ENCODE data around the gene NCEH1.
"Not testable (repeated sequence)": the region's sequence is repeated elsewhere in the genome, so short reads cannot be mapped to it uniquely, and the experiment has no call there.

The NCEH1 gene

DNA sequence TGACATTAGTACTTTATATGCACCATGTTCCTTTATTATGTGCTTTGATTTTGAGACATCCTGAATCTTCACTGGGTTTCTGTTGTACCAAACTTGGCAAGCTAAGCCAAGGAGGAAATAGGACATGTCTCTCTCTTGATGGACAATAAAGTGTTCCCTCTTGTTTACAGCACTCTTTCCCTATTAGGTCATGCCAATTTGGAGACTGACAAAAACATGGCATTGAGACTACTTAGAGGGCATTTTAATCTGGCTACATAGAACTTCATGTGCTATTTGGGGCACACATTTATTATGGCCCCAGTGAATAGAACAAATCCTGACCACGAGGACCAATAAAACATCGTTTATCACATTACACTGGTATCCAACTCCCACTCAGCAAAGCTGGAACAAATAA lies 102.3 kb downstream of the NCEH1 start:
- peaks cover 18% of the 10 kb centered on the region for H3K9me3 Mint-ChIP-seq
- H3K36me3 Mint-ChIP-seq (ENCODE audit: low read depth) = peaks cover 23% of the 10 kb centered on the region
- no peak overlapping the region for H3K4me3 Mint-ChIP-seq
- no peak overlapping the region for H3K27ac Mint-ChIP-seq
- peaks cover 10% of the 10 kb centered on the region for H3K4me1 Mint-ChIP-seq (ENCODE audit: low read depth)
- H3K27me3 Mint-ChIP-seq (ENCODE audit: low read depth) = no peaks in the 10 kb centered on the region

DNA sequence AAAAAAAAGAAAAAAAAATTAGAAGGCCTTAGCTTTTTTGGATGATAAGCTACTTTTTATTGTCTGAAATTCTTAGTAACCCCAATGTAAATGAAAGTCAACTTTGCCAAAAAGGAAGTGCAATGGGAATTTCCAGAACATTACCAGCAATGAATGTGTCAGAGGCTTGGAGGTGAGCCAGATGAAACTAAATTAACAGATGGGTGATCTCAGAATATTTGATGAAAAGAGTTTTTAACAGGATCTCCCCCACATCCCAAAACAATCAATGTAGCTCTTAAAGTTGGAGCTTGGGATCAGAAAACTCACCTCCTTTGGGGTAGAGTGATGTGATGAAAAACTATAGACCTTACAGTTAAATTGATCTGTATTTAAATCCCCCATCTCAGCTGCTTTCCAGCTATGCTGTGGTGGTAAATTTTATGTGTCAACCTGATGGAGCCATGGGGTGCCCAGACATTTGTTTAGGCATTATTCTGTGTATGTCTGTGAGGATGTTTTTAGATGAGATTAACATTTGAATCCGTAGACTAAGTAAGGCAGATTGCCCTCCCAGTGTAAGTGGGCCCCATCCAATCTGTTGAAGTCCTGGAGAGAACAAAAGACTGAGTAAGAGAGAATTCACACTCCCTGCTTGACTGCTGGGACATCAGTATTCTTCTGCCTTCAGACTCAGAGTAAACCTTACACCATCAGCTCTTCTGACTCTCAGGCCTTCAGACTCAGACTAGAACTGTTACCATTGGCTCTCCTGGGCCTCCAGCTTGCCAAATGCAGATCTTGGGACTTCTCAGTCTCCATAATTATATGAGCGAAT lies 103.4 kb downstream of the NCEH1 start:
- H3K27me3 Mint-ChIP-seq (ENCODE audit: low read depth) = no peaks in the 10 kb centered on the region
- H3K4me1 Mint-ChIP-seq (ENCODE audit: low read depth) = peaks cover 10% of the 10 kb centered on the region
- H3K4me3 Mint-ChIP-seq = no peak overlapping the region
- H3K9me3 Mint-ChIP-seq = peaks cover 18% of the 10 kb centered on the region
- H3K27ac Mint-ChIP-seq = peak overlapping the region; percentile 34
- H3K36me3 Mint-ChIP-seq (ENCODE audit: low read depth) = peaks cover 19% of the 10 kb centered on the region

DNA sequence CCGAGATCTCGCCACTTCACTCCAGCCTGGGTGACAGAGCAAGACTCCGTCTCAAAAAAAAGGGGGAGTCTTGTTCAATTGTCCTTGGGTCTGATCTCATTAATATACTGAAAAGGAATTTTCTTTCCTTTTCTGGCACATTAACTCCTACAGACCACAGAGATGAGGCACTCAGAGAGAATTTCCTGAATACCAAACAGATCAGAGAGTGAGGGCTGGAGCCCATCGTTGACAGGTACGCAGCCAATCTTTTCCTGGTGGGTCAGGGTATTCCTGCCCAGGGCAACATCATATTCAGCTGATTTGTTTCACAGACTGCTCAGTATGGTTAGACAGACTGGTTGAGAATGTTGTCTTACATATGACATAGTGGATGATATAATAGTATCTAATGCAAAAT lies 104.8 kb downstream of the NCEH1 start:
- Mint-ChIP-seq H3K27ac (no peak overlapping the region), H3K4me1 (ENCODE audit: low read depth) (peaks cover 13% of the 10 kb centered on the region)

DNA sequence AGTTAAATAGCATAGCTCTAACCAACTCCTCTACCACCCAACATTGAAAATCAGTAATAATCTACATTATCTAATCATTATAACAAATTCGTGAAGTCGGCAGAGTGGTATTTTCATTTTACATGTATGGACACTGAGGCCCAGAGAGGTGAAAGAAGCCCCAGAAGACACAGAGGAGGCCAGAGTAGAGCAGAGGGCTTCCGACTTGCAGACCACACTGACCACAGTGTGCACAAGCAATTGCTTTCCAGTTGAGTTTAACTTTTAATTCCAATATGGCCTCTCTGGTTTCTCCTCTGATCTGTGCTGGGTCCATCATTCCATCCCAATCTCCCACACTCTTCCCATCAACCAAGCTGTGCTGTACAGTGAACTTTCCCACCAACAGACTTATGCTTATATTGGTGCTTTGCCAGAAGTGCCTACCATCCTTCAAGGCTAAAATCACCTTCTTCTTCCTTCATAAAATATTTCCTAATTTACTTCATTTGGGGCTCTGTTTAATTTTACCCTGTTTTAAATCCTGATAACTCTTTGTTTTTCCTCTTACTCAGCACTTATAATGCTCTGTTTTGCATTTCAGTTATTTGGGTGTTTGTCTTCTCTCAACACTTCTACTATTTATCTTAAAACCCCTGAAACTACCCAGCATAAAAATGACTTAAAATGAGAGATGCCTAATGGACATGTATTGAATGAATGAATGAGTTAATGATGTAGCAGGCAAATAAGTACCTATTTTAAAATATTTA lies 105.8 kb downstream of the NCEH1 start:
- peaks cover 12% of the 10 kb centered on the region for H3K36me3 Mint-ChIP-seq (ENCODE audit: low read depth)
- H3K9me3 Mint-ChIP-seq = peaks cover 10% of the 10 kb centered on the region
- no peak overlapping the region for H3K4me3 Mint-ChIP-seq
- H3K27ac Mint-ChIP-seq = no peak overlapping the region
- H3K4me1 Mint-ChIP-seq (ENCODE audit: low read depth) = peaks cover 13% of the 10 kb centered on the region
- H3K27me3 Mint-ChIP-seq (ENCODE audit: low read depth) = no peaks in the 10 kb centered on the region

More for the DNA sequence above, 104.8 kb downstream of the NCEH1 start:
- Mint-ChIP-seq H3K27me3 (ENCODE audit: low read depth) (no peaks in the 10 kb centered on the region), H3K9me3 (peaks cover 16% of the 10 kb centered on the region), H3K4me3 (no peak overlapping the region), H3K36me3 (ENCODE audit: low read depth) (peaks cover 19% of the 10 kb centered on the region)

DNA sequence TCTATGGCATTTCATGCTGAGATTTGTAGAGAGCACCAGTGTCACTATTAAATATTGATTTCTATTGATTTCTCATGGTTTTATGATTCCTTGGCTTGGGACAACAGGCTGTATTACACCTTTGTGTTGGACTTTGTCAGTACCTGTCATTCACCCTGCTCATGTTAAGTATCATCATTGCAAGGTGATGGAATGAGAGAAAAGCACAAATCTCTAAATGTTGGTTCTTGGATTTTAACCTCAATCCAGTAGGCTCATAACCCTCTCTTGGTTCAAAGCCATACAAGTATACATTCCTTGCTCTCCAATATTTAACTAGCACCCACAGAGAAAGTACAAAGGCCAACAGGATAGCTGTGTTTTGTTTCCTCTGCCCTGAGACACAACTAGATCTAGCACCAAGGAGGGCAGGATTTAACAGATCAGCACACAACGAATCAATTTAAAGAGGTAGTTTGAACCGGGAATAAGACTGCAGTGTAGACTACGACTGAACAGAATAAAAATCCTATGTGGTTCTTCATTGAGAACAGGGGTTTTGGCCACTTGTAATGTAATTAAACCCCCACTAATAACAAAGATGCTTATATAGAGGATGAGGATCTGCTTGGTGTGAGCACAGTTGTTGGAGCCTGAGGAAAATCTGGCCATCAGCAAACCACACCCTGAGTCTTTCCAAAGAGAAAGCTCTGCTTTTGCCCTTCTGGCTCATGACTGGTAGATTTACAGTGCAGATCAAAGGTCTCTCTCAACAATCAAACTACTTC lies 109.6 kb downstream of the NCEH1 start:
- Mint-ChIP-seq H3K36me3 (ENCODE audit: low read depth) (peaks cover 4% of the 10 kb centered on the region), H3K4me3 (no peak overlapping the region), H3K4me1 (ENCODE audit: low read depth) (peaks cover 13% of the 10 kb centered on the region), H3K27me3 (ENCODE audit: low read depth) (no peaks in the 10 kb centered on the region), H3K27ac (no peak overlapping the region), H3K9me3 (peaks cover 8% of the 10 kb centered on the region)

DNA sequence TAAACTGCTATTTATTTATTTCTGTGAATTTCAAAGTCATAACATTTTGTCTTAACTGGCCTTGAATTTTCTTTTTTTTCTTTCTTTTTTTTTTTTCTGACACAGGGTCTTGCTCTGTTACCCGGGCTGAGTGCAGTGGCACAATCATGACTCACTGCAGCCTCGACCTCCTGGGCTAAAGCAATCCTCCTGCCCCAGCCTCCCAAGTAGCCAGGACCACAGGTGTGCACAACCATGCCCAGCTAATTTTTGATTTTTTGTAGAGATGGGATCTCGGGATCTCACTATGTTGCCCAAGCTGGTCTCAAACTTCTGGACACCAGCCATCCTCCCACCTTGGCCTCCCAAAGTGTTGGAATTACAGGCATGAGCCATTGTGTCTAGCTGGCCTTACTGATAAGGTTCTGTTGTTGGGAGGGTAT lies 110.2 kb downstream of the NCEH1 start:
- Mint-ChIP-seq H3K27ac (no peak overlapping the region), H3K4me3 (no peak overlapping the region), H3K9me3 (peaks cover 8% of the 10 kb centered on the region), H3K36me3 (ENCODE audit: low read depth) (peaks cover 4% of the 10 kb centered on the region), H3K27me3 (ENCODE audit: low read depth) (no peaks in the 10 kb centered on the region), H3K4me1 (ENCODE audit: low read depth) (peaks cover 17% of the 10 kb centered on the region)

DNA sequence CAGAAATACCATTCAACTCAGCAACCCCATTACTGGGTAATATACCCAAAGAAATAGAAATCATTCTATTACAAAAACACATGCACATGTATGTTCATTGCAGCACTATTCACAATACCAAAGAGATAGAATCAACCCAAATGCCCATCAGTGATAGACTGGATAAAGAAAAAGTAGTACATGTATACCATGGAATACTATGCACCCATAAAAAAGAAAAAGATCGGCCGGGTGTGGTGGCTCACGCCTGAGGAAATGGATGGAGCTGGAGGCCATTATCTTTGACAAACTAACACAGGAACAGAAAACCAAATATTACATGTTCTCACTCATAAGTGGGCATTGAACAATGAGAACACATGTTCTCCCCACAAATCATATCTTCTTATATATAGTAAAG lies 112.0 kb downstream of the NCEH1 start:
- H3K4me3 Mint-ChIP-seq = no peak overlapping the region
- H3K9me3 Mint-ChIP-seq = peaks cover 8% of the 10 kb centered on the region
- H3K4me1 Mint-ChIP-seq (ENCODE audit: low read depth) = peaks cover 32% of the 10 kb centered on the region
- no peaks in the 10 kb centered on the region for H3K27me3 Mint-ChIP-seq (ENCODE audit: low read depth)
- H3K27ac Mint-ChIP-seq = no peak overlapping the region
- H3K36me3 Mint-ChIP-seq (ENCODE audit: low read depth) = peaks cover 4% of the 10 kb centered on the region

DNA sequence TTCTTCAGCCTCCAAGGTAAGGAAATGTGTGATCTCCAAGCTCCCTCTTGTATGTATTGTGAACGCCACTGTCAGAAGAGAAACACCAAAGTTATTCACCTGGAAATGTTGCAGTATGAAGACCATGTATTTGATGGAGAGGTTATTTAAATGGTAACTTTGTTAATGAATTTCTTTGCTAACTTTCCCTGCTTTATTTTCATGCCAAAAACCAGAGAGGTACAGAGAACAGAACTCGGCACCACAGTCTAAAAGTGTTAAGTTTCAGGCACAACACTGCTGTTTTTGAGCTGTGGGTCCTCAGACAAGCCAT lies 114.5 kb downstream of the NCEH1 start:
- Mint-ChIP-seq H3K4me3 (peak overlapping the region; percentile 84), H3K4me1 (ENCODE audit: low read depth) (peaks cover 50% of the 10 kb centered on the region)

DNA sequence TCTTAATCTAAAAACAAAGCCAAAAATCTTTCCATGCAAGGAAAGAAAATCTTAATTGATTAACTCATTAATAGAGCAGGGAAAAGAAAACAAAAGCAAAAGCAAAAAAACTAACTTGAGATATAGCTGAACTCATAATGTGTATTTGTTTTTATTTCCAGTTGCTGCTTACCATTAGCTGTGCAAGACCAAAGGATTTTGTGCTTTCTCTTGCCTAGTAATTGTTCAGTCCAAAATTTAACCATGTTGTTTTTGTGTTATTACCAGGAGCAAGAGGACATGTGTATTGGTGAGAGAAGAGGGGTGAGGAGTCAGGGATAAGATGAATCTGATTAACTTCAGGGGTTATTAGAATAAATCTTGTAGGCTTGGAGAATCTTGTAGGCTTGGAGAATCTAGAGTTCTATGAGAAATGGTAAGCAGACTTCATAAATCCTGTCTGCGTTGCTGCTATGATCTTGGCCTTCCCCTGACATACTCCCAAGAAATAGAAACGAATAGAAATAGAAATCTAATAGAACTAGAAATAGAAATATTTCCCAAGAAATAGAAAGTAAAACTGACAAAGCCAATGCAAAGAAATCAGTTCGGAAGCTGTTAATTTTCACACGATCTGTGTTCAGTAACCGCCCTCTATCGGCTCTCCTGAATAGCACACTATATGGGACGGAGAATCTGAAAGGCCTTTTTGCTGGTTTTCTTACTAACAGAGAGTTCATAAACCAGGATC lies 115.0 kb downstream of the NCEH1 start:
- H3K36me3 Mint-ChIP-seq (ENCODE audit: low read depth) = peaks cover 13% of the 10 kb centered on the region
- peaks cover 14% of the 10 kb centered on the region for H3K9me3 Mint-ChIP-seq
- peak overlapping the region; percentile 84 for H3K4me3 Mint-ChIP-seq
- peaks cover 55% of the 10 kb centered on the region for H3K4me1 Mint-ChIP-seq (ENCODE audit: low read depth)
- H3K27me3 Mint-ChIP-seq (ENCODE audit: low read depth) = no peaks in the 10 kb centered on the region
- peak overlapping the region; percentile 80 for H3K27ac Mint-ChIP-seq

More for the DNA sequence above, 114.5 kb downstream of the NCEH1 start:
- H3K9me3 Mint-ChIP-seq = peaks cover 12% of the 10 kb centered on the region
- peaks cover 8% of the 10 kb centered on the region for H3K36me3 Mint-ChIP-seq (ENCODE audit: low read depth)
- H3K27ac Mint-ChIP-seq = peak overlapping the region; percentile 80
- H3K27me3 Mint-ChIP-seq (ENCODE audit: low read depth) = no peaks in the 10 kb centered on the region

DNA sequence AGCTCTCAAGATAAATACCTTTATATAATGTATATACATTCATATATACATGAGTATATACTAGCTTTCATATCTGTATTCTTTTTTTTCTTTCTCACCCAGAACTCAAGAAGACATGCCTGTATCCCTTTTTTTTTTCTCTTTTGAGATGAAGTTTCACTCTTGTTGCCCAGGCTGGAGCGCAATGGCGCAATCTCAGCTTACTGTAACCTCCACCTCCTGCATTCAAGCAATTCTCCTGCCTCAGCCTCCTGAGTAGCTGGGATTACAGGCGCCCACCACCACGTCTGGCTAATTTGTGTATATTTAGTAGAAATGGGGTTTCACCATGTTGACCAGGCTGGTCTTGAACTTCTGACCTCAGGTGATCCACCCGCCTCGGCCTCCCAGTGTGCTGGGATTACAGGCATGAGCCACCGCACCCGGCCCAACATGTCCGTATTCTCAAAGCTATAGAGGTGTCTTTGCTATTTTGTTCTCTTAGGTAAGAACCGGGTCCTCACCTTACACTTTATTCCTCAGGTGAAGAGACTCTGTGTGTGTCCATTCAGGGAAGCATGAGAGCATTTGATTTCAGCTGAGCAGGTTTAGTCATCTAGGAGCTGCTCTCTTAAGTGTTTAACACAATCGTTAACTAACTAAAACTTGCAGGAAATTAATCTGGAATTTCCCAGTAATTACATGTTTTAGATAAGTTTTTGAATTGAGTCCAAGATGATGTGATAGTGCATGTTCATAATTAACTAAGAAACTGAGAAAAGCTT lies 115.8 kb downstream of the NCEH1 start:
- peak overlapping the region; percentile 80 for H3K27ac Mint-ChIP-seq
- peaks cover 63% of the 10 kb centered on the region for H3K4me1 Mint-ChIP-seq (ENCODE audit: low read depth)
- peaks cover 22% of the 10 kb centered on the region for H3K9me3 Mint-ChIP-seq
- peaks cover 20% of the 10 kb centered on the region for H3K36me3 Mint-ChIP-seq (ENCODE audit: low read depth)
- H3K27me3 Mint-ChIP-seq (ENCODE audit: low read depth) = not testable (repeated sequence)
- H3K4me3 Mint-ChIP-seq = peak overlapping the region; percentile 84

DNA sequence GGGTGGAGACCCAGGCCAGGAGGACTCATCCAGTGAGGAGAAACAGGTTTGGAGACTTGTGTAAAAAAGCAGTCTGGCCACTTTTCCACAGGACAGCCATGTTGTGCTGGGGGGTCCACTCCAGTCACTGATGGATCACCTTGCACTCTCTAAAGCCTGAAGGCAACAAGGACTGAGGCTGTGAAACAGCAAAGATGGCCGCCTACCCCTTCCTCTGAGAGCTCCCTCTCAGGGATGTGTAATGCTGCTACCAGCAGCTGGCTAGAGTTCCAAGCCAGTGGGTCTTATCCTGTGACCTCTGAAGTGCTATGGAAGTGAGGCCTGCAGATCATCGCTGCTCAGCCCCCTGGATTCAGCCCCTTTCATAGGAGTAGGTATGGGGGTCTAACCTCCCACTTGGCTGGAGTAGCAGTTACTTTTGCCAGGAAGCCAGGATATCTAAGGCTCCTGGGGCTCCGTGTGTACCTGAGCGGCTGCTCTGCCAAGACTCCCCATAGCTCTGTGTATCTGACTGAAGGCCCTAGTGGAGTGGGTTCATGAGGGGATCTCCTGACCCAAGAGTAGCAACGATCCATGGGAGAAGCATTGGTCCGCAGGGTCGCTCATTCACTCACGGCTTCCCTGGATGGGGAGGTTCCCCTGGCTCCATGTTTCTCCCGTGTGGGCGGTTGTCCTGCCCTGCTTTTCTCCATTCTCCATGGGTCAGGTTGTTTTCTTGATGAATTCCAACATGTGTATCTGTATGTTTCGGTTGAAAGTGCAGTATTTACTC lies 117.8 kb downstream of the NCEH1 start:
- Mint-ChIP-seq H3K36me3 (ENCODE audit: low read depth) (peaks cover 29% of the 10 kb centered on the region), H3K27me3 (ENCODE audit: low read depth) (no peaks in the 10 kb centered on the region), H3K27ac (peak overlapping the region; percentile 88), H3K9me3 (peaks cover 26% of the 10 kb centered on the region), H3K4me1 (ENCODE audit: low read depth) (peaks cover 76% of the 10 kb centered on the region), H3K4me3 (peak overlapping the region; percentile 57)

DNA sequence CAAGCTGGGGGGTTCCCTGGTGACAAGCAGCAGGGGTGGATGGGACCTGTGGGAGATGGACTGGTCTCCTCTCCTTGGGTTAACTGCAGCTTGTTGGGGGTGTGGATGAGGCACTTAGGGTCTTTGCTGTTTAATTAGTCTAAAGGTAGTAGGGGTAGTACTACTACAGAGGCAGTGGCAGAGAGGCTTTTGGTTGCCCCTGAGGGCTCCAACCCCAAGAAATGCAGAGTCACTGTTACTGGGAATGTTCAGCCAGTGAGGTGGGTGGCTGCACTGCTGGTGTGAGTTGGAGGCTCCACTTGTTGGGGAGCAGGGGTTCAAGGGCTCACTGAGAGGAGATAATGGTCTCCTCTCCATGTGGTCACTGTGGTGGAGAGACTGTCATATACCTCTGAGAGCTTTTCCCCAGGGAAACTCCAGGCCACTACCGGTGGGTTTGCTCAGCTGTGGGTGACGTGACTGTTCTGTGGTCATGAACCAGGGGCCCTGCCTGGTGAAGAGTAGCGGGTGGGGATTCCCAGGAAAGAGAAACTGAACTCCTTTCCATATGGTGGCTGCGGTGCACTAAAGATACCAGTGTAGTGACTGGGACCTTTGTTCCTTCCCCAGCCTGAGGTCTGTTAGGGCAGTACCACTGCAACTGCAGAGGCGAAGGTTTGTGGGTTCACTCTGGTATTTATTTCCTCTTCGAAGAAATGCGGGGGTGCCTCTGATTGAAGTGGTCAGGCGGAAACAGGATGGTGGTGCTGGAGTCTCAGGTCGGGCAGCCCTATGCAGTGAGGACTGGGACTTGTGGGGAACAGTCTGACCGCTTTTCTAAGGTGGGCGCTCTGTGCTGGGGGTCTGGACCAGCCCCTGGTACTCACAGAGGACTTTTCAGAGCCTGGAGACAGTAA lies 118.7 kb downstream of the NCEH1 start:
- peak overlapping the region; percentile 64 for H3K4me3 Mint-ChIP-seq
- peaks cover 33% of the 10 kb centered on the region for H3K36me3 Mint-ChIP-seq (ENCODE audit: low read depth)
- H3K27me3 Mint-ChIP-seq (ENCODE audit: low read depth) = no peaks in the 10 kb centered on the region
- H3K9me3 Mint-ChIP-seq = peaks cover 31% of the 10 kb centered on the region
- H3K27ac Mint-ChIP-seq = peak overlapping the region; percentile 88
- H3K4me1 Mint-ChIP-seq (ENCODE audit: low read depth) = peaks cover 78% of the 10 kb centered on the region

Measured in T-helper 1 cell treated with Interleukin-12 subunit alpha and Interleukin-12 subunit beta and Interleukin-4 antibody, amounts not matched to agents 30 μg/mL and 1 μg/mL, for 36 hours (primary cell).